Fibroblast of peridontal ligament (primary cell): ENCODE measurements around the gene MAEA.

Source experiments
- DNase-seq: peaks from one replicate; pipeline ENCODE4 v3.0.0-alpha.2; 2010; ENCODE audit errors: extremely low read depth

MAEA gene

GRCh38 chr4:1353186-1354055 is 63.7 kb downstream of the MAEA start:
- DNase-seq: no peak

GRCh38 chr4:1354136-1354982 is 64.7 kb downstream of the MAEA start:
- DNase-seq: no peak

DNA sequence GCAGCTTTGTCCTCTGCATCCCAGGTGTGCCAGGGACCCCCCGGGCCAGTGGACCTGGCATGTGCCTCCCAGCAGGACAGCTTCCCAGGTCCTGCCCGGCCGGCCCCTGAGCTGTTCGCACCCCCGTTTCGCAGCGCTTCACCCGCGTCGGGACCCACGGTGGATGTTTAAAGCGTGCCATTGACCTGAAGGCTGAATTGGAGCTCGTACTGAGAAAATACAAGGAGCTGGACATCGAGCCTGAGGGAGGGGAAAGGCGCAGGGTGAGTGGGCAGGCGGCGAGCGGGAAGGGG is 65.2 kb downstream of the MAEA start:
- no peak for DNase-seq

GRCh38 chr4:1355378-1355777 is 65.7 kb downstream of the MAEA start:
- DNase-seq: no peak

DNA sequence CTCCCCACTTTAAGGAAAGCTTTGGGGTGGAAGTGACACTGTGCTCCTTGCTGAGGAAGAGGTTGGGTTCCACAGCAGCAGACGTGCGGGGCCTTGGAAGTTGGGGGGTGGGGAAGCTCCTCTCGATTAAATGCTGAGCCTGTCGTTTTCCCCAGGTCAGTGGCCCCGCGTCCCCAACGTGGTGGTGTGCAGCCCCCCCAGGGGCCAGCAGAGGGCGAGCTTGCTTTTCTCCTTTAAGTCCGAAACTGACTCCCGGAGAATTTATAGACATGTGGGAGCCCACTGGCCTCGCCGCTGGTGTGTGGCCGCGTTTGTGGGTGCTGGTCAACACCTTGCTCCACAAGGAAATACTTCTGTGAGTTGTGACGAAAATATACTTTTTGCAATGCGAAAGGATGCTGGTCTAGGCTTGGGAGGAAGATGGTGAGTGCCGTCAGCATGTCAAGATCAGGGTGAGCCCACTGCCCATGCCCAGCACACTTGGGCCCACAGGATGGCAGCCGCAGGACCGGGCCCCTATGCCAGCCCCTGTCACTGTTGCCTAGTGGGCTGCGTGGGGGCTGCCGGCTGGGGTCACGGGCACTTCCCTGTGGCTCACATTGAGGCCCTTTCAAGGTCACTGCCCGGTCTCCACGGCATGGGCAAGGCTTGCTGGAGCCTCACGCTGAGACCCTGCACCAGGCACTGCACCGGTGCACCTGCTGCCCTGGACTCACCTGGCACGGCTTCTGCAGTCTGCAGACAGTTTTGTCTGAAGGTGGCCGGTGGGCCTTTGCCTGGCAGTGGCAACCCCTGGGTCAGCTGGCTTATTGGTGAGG is 66.7 kb downstream of the MAEA start:
- DNase-seq: peak; percentile 64

DNA sequence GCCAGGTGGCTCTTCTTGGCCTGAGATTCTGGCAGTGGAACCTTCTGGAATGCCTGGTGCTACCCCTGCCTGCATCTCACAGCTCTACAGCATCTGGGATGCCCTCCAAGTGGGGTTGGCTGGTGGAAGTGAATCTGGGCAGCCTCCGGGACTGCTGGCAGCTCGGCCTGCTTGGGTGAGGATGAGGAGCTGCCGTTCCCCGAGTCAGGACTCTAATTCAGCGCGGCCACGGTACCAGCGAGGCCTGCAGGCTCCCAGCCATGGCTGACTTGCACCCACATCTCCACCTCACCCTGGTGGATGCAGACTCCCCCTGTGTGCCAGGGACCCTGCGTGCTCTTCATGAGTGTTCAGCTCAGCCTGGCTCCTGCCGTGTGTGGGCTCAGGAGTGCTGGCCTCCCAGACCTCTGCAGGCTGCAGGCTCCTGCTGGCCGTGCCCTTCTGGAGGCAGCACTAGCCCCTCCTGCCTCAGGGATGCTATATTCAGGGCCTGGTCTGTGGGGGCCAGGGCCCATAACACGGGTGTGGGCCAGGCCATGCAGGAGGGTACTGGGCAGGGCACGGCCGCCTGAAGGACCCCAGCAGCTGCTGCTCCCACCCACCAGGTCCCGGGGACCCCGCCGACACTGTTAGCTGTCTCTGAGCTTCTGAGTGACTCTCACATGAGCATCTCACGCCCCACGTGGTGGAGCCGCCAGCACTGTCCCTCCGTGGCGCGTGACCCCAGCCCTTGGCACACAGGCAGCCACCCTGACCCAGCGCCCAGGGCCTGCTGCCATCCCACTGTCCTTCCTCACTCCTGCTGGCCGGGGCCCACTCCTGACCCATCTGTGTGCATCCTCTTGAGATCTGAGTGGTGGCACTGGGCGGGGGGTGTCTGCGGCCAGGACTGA is 67.9 kb downstream of the MAEA start:
- DNase-seq: no peak

DNA sequence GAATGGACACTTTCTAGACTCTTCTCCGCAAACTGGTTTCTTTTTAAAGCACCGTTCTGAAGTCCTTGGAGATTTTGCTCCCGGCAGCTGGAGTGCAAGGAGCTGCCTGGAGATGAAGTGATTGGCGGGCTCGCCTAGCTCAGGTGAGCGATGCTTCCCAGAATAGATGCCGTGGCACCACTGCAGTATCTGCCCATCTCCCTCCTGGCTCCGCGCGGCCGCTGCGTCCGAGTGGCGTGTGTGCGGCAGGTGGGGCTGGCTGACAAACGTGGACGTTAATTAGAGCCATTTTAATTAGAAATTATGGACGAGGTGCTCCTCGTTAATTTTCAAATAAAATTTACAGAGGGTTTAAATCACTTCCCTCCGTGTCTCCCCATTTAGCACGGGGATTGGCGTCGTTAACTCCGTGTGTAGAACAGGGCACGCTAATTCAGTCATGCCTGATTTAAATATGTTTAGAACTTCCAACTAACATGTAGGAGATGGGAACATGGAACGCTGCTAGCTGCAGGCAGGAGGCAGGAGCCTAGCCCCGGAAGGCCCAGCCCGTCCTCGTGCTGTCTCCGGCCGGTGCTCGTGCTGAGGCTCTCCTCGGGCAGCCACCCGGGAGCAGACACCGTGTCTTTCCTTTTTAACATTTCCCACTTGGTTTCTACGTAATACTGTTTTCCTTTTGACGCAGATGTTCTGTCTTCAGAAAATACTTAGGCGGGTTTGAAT is 68.9 kb downstream of the MAEA start:
- DNase-seq: no peak

DNA sequence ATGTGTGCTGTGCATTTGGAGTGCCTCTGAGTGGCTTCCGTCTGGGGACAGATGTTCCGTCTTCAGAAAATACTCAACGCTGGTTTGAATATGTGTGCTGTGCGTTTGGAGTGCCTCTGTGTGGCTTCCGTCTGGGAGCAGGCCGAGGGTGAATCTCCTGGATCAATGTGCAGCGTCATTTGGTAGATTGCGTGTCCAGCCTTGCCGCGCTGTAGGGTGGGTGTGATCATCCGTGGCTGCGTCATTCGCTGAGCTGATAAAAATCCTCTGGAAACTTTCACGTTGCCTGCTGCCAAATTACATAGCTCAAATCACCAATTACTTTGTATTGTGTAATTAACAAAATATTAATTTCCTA is 69.4 kb downstream of the MAEA start:
- DNase-seq: no peak

GRCh38 chr4:1359976-1360375 is 70.3 kb downstream of the MAEA start:
- DNase-seq: no peak

- peak; percentile 28 for DNase-seq
These were observed 71.0 kb downstream of the MAEA start for GRCh38 chr4:1360423-1361283.

GRCh38 chr4:1361431-1361830 is 71.7 kb downstream of the MAEA start:
- DNase-seq: no peak

GRCh38 chr4:1362046-1362445 is 72.4 kb downstream of the MAEA start:
- DNase-seq: no peak

DNA sequence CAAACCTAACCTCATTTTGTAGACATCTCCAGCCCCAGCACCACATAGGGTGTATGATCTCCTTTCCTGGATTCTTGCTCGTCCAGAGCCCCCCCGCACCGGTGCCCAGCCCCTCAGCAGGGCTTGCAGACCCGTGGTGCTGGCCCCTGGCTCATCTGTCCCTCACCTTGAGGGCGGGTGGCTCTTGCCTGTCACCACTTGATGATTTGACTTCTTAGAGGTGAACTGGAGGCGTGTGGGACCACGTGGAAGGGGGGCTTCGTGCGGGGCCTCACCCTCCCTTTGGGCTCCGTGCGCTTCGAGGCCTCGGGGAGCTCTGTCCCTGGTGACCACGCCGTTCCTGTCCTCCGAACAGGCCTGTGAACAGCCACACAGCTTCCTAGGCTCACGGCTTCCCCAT is 72.8 kb downstream of the MAEA start:
- DNase-seq: no peak

GRCh38 chr4:1363513-1363912 is 73.8 kb downstream of the MAEA start:
- no peak for DNase-seq

- no peak for DNase-seq
These were observed 74.5 kb downstream of the MAEA start for GRCh38 chr4:1364217-1364616.

GRCh38 chr4:1364748-1365147 is 75.1 kb downstream of the MAEA start:
- no peak for DNase-seq

- DNase-seq: no peak
These were observed 75.8 kb downstream of the MAEA start for GRCh38 chr4:1365271-1366178.

- DNase-seq: no peak
These were observed 76.9 kb downstream of the MAEA start for GRCh38 chr4:1366371-1367229.
